ENCODE data around the gene UBA5.
A peak's percentile ranks its signal among the peaks of the same experiment; 100 is the strongest.

UBA5 gene

GRCh38 chr3:132654721-132655120 is 5.4 kb upstream of the UBA5 start:
- H3K4me3 ChIP-seq (replicated peaks; ENCODE audit: low read depth, low read length), result no peak overlapping the region
- TF ChIP-seq CTCF (IDR thresholded peaks at IDR 0.05; ENCODE audit: insufficient read depth, low read length, poor library complexity, severe bottlenecking), result no peak
- no peaks in the 10 kb centered on the region for H3K36me3 ChIP-seq (ENCODE audit: control insufficient read depth, insufficient read depth, low read length)
- no peak for DNase-seq (ENCODE audit: extremely low read depth, insufficient read length)
- no peaks in the 10 kb centered on the region for H3K27me3 ChIP-seq (replicated peaks; ENCODE audit: control insufficient read depth, insufficient read depth, low read length)

GRCh38 chr3:132655471-132655870 is 4.7 kb upstream of the UBA5 start:
- H3K36me3 ChIP-seq (ENCODE audit: control insufficient read depth, insufficient read depth, low read length), result no peaks in the 10 kb centered on the region
- no peak for DNase-seq (ENCODE audit: extremely low read depth, insufficient read length)
- H3K27me3 ChIP-seq (replicated peaks; ENCODE audit: control insufficient read depth, insufficient read depth, low read length), result no peaks in the 10 kb centered on the region
- H3K4me3 ChIP-seq (replicated peaks; ENCODE audit: low read depth, low read length), result no peak overlapping the region
- TF ChIP-seq CTCF (IDR thresholded peaks at IDR 0.05; ENCODE audit: insufficient read depth, low read length, poor library complexity, severe bottlenecking), result no peak

- no peak for TF ChIP-seq CTCF (IDR thresholded peaks at IDR 0.05; ENCODE audit: insufficient read depth, low read length, poor library complexity, severe bottlenecking)
- peak overlapping the region; percentile 95; the same call in 1 of the 2 replicates for H3K4me3 ChIP-seq (replicated peaks; ENCODE audit: low read depth, low read length)
- no peaks in the 10 kb centered on the region for H3K36me3 ChIP-seq (ENCODE audit: control insufficient read depth, insufficient read depth, low read length)
- no peak for DNase-seq (ENCODE audit: extremely low read depth, insufficient read length)
- no peaks in the 10 kb centered on the region for H3K27me3 ChIP-seq (replicated peaks; ENCODE audit: control insufficient read depth, insufficient read depth, low read length)
Observed at GRCh38 chr3:132657869-132658747, 2.0 kb upstream of the UBA5 start.

GRCh38 chr3:132659000-132659364 is 1.1 kb upstream of the UBA5 start:
- Histone ChIP-seq H3K27me3 (replicated peaks; ENCODE audit: control insufficient read depth, insufficient read depth, low read length) (no peaks in the 10 kb centered on the region), H3K36me3 (ENCODE audit: control insufficient read depth, insufficient read depth, low read length) (no peaks in the 10 kb centered on the region), H3K4me3 (replicated peaks; ENCODE audit: low read depth, low read length) (peak overlapping the region; percentile 95)
- DNase-seq (ENCODE audit: extremely low read depth, insufficient read length), result no peak
- TF ChIP-seq CTCF (IDR thresholded peaks at IDR 0.05; ENCODE audit: insufficient read depth, low read length, poor library complexity, severe bottlenecking), result no peak

GRCh38 chr3:132659365-132660051 is 621 bp upstream of the UBA5 start, which contains the start of gene ACAD11:
ACAD11 (minus strand) TSS chr3:132659809; CDS start chr3:132659751, 58 bp downstream.
- Histone ChIP-seq H3K4me3 (replicated peaks; ENCODE audit: low read depth, low read length) (peak within 1 kb of the TSS; percentile 95), H3K36me3 (ENCODE audit: control insufficient read depth, insufficient read depth, low read length) (no peaks in the 10 kb centered on the region), H3K27me3 (replicated peaks; ENCODE audit: control insufficient read depth, insufficient read depth, low read length) (no peaks in the 10 kb centered on the region)
- peak; percentile 76 for DNase-seq (ENCODE audit: extremely low read depth, insufficient read length)
- peak; percentile 72 for TF ChIP-seq CTCF (IDR thresholded peaks at IDR 0.05; ENCODE audit: insufficient read depth, low read length, poor library complexity, severe bottlenecking)

All from GM06990 (cell line).